Measurements from ENCODE around the gene SCAMP3.
A peak's percentile ranks its signal among the peaks of the same experiment; 100 is the strongest.
"Not testable (repeated sequence)": the region's sequence is repeated elsewhere in the genome, so short reads cannot be mapped to it uniquely, and the experiment has no call there.

Gene SCAMP3

DNA sequence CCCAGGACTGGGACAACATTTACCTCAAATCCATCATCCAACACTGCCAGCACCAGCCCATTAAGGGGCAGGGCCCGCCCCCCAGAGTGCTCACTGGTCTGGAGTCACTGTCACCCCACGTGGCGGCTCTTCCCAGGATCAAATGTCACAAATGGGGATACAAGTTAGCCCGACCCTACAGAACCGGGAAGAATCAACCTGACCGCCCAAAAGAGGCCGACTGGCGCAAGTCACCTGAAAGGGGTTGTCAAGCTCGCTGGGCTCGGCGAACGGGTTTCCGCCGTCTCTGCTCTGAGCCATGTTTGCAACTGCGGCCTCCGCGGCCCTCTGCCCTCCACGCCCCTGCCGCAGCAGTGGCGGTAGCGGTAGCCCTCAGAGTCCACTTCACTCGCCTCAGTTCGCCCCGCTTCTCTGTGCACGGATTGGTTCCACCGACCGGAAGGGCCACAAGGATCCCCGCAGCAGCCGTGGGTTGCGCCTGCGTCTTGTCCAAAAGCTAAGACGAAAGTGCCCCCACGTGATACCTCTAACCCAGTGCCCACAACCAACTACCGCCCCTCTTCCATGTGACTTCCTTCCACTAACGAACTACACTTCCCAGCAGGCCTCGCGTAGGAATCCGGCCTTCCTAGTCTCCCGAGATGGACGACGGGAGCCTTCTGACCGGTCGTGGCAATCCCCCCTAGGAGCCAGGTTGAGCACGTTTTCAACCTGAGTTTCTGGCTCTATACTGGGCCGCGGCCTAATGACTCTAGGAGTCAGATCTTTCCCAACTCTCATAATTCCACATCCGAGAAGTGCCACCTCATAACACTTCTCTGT is at the start of gene SCAMP3:
SCAMP3 (minus strand) TSS at position 509 of the 822 bp plus-strand sequence; CDS start at position 300, 209 bp downstream.
- DNase-seq (ENCODE audit: low spot score), result peak; percentile 92

DNA sequence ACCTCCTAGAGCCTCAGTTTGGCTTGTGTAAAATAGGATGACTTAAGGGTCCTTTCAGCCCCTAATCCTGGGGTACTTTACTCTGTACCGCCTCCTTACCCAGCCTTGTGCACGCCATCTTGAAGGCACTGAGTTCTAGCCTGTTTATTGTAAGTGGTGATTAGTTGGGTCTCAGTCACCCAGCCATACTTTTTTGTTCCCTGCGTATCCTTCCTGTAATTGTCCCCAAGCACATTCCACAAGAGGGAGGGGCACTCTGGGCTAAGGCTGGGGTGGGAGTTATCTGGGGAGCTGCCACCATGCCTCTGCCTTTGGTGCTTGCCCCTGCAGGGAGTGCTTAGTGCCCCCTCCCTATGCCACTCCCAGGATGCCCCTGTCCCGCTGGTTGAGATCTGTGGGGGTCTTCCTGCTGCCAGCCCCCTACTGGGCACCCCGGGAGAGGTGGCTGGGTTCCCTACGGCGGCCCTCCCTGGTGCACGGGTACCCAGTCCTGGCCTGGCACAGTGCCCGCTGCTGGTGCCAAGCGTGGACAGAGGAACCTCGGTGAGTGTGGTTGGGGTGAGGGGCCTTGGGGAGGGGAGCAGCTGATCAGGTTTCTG is 47.4 kb upstream of the SCAMP3 start:
- DNase-seq (ENCODE audit: low spot score), result no peak

DNA sequence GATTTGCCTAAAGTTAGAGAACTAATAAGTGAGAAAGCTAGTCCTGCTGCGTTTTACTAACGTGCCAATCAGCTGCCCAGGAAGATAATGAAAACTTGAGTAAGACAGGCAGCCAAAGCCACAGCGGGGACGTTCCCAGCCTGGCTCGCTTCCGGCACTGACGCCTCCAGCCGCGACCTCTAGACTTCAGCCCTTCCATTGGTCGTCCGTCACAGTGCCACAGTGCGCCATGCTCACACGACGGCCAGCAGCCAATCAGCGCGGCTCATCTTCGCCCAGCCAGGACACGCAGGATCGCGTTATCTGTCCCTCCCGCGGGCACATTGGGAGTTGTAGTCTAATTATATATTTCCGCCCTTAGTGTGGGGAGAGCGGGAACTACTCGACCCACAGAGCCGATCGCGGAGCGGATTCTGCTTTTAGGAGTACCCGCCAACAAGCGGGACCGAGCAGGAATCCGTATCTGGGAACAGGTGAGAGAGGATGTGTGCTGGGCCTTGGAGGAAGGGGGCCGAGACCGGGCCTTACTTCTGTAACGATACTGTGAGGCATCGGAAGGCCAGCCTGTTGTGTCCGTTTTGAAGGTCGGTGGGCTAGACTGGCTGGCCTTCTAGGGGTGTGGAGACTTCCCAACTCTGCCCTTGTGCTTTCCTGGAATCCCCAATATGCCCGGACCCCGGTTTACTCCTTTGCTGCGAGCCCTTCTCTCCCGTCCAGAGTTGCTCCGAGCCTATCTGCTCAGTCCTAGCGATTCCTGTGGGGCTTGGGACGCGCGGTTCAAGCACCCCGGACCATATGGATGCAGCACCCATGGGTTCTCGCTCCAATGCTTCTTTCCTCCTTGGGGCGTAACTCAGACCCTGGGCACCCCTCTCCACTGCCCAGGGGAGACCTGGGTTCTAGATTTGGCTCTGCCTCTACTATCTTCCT is 46.6 kb upstream of the SCAMP3 start, which contains the start of gene FDPS:
FDPS (plus strand) TSS at position 374 of the 930 bp plus-strand sequence. CDS start 924 bp downstream, outside the sequence.
- DNase-seq (ENCODE audit: low spot score), result peak; percentile 98

DNA sequence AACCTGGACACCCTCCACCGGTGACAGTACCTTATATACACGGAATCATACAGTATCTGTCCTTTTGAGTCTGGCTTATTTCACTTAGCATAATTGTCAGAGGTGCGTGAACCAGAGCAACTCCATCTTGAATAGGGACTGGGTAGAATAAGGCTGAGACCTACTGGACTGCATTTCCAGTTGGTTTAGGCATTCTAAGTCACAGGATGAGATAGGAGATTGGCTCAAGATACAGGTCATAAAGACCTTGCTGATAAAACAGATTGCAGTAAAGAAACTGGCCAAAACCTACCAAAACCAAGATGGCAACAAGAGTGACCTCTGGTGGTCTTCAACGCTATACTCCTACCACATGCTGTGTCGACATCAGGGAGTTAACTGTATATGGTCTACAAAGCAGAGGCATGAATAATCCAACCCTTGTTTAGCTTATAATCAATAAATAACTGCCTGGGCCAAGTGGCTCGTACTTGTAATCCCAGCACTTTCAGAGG is 45.1 kb upstream of the SCAMP3 start:
- no peak for DNase-seq (ENCODE audit: low spot score)

DNA sequence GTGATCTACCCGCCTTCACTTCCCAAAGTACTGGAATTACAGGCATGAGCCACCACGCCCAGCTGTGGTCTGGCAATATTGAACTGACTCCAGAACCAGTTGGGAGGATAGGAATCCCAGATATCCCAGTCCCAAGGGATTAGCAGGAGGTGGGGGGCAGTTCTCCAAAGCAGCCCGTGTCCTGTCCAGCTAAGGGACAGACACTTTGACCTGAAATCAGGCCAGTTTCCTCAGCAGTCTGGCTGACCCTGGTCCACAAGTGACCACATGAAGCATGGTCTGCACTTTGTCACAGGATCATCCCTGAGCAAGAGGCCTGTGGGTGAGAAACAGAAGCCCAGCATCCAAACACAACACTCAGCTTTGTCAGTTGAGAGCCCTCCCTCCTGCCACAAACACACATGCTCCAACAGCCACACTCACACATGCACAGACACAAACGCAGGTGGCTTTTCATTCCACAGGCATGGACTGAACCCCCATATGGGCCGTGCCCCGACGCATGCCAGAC is 43.8 kb upstream of the SCAMP3 start:
- DNase-seq (ENCODE audit: low spot score), result no peak

DNA sequence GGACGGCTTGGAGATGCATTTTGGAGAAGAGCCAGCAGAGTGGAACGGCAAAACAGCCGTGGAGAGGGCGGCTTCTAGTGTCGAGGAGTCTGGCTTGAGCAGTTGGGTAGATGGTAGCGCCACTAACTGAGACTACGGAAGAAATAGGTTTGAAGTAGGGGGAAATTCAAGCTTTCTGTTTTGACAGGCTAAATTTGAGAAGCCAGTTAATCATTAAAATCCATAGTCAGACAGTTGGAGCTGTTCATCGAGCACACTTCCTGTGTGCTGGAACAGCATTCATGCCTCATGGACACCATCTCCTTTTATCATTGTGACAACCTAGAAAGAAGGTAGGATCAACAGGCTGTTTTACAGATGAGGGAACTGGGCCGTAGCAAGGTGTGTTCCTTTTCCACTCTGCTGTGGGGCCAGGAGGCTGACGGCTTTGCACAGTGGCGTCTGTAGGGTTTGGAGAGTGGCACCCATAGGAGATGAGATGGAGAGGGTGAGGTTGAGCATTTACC is 42.5 kb upstream of the SCAMP3 start:
- no peak for DNase-seq (ENCODE audit: low spot score)

DNA sequence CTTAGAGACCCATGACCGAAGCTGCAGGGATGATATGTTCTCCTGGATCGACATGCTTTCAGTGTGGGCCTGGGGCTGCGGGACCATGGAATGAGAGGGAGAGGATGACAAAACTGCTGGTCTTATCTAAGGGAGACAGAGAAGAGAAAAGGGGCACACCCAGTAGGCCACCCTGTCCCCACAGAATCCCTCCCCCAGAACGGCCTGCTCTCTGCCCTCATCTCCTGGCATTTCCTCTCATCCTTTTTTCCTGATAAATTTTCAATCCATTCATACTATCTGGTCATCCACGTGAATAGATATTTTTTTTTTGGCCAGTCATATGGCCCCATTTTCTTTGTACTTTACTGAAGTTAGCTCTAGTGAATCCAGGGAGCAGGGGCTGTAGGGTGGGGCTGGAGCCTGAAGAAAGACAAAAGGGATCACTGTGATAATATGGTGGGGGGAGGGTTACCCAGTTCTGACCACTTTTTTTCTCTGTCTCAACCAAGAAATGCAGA is 39.2 kb upstream of the SCAMP3 start, which contains the start of gene PKLR:
PKLR (minus strand) TSS at position 97 of the 500 bp plus-strand sequence; CDS start at position 54, 43 bp downstream.
- no peak for DNase-seq (ENCODE audit: low spot score)

DNA sequence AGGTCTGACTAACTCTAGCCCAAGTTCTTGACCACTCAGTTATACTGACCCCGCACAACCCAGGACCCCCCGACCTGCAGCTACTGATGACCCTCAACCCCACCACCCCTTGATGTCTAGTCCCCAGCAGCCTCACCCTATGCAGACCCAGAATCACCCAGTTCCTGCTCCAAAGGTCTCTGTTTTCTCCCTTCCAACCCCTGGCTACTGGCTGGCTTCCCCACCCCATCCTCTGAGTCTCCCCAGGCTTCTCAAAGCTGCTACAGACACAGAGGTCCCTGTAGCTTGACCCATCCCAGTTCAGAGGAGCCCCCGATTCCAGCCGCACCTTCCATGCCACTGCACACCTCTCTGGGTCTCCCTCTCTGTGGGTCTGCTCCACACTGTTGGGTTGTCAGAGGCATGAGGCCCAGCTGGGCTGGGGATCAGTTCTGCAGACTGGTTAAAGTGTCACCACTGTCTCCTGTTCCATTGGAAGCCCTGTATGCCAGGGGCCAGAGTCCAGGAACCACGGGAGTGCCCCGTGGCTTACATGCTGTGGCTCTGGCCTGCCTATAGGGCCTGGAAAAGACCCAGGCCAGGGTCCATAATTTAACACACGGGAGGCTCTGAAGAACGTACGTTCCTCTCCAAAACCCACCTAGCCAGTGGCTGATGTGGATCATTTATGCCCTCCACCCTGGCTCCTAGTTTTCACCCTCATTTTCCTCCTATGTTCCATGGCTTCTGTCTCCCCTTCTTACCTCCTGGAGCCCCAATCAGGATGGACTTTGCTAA is 38.6 kb upstream of the SCAMP3 start:
- DNase-seq (ENCODE audit: low spot score), result no peak

DNA sequence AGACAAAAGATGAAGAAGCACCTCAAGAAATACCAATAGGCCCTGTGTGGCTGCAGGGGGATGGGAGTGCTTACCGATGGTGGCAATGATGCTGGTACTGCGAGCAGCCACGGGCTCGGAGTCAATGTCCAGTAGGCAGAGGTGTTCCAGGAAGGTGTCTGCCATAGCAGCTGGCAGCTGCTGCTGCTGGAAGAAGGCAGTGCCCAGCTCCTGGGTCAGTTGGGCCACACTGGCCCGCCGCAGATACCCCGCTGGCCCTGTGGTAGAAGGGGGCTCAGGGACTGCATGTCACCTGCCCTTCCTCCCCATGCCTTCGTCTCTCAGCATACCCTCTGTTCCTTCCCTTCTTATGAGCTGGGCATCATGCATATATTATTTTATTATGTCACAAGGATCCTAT is 37.9 kb upstream of the SCAMP3 start:
- DNase-seq (ENCODE audit: low spot score), result no peak

DNA sequence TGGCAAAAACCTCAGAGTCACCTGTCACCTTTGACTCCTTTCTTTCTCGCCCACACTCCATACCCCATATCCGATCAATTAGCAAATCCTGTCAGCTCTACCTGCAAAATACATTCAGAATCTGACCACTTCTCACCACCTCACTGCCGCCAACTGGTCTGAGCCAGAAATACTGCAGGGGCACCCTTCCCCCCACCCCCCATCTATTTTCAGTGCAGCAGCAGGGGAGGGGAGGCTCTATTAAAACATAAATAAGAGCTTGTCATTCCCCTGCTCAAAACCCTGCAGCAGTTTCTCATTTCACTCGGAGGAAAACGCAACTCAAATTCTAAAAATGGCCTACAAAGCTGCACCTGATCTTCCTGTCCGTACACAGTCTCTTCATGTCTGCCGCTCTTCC is 35.2 kb upstream of the SCAMP3 start:
- DNase-seq (ENCODE audit: low spot score), result no peak

DNA sequence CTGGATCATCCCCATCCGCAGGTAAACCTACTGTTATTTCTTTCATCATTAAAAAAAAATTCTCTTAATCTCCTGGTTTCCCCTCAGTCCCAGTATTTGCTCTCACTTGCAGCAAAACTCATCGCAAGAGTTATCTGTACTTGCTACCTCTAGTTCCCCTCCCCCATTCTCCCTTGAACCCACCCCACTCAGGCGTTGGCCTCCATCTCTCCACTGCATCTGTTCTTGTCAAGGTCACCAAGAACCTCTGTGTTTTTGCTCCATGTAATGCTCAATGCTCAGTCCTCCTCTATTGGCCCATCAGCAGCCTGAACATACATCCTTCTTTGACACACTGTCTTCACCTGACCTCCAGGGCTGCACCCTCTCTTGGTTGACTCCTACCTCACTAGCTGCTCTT is 34.5 kb upstream of the SCAMP3 start:
- DNase-seq (ENCODE audit: low spot score), result no peak

DNA sequence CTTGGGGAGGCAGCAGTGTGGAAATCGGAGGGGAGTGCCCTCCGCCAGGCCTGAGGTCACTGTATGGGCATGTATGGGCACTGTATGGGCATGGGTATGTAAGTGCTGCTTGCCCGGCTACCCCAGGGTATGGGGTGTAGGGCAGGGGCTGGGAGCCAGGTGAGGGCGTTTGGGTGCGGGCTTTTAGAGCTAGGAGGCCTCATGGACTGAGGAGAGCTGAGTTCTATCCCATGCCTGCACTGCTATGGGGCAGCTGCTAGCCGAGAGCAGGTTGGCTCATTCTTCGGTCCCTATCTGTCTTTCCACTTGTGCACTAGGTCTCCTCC is 33.7 kb upstream of the SCAMP3 start:
- DNase-seq (ENCODE audit: low spot score), result no peak

DNA sequence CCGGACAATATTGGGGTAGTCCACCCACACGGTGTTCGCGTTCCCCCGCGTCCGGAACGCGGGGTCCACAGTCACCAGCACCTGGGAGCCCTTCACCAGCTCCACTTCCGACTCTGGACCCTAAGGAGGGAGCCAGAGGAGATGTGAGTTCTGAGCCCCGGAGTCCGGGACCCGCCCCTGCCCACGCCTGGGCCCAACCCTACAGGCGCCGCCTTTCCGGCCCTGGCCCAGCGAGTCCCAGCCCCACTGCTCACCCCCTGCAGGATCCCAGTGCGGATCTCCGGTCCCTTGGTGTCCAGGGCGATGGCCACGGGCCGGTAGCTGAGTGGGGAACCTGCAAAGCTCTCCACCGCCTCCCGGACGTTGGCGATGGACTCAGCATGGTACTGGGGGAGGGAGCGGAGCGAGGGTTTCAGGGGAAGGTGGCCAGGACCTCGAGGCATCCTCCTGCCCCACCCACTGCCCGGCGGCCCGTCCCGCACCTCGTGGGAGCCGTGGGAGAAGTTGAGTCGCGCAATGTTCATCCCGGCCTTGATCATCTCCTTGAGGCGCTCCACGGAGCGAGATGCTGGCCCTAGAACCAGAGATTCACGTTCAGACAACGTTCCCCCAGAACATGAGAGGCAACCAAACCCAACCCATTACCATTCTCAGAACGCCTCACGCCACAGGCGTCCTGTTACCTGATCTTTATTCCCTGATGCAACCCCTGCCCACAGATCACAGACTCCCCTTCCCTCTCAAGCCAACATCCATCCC is 33.2 kb upstream of the SCAMP3 start:
- no peak for DNase-seq (ENCODE audit: low spot score)

DNA sequence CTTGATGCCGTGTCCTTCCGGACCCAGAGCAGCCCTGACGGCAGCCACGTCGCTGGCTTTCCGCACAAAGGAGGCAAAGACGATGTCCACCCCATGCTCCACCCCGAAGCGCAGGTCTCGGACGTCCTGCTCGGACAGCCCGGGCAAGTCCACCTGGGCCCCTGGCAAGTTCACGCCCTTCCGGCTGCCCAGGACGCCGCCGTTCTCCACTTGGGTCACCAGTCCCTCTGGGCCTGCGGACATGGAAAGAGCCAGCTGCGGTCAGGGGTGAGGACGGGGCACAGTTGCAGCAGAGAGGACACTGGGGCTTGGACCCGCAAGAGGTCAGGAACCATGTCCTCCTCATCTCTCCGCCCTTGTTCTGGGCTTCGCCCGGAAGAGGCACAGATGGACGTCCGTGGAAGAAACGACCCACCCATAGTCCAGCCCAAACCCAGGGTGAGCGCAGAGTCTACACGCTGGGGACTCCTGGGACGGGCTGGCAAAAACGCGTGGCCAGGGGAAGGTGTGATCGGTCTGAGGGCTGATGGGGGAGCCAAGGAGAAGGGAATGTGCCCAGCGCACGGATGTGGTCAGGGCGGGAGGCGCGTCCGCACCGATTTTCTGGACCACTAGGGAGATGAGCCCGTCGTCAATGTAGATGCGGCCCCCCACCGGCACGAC is 32.5 kb upstream of the SCAMP3 start:
- no peak for DNase-seq (ENCODE audit: low spot score)

DNA sequence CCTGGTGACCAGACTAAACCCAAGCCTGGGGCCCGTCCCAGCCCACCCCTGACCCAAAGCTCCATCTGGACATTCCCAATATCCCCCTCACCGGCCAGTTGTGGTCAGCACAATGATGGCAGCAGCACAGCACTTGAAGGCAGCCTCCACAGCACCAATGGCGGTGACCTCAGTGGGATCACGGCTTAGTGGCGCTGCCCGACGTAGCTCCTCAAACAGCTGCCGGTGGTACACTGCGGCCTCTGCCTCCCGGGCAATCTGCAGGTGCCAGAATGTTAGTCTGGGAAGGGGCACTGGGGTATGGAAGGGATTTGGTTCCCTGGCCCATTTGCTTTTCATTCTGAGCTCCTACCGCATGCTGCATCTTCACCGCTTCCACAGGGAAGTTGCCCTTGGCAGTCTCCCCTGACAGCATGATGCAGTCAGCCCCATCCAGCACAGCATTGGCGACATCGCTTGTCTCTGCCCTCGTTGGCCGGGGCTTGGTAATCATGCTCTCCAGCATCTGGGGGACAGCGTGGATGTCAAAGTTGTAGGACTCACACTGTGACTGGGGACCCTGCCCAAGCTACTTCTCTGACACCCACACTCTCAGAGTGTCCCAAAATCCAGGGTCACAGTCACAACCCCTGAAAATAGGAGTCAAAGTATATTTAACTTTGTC is 31.1 kb upstream of the SCAMP3 start:
- DNase-seq (ENCODE audit: low spot score), result no peak

DNA sequence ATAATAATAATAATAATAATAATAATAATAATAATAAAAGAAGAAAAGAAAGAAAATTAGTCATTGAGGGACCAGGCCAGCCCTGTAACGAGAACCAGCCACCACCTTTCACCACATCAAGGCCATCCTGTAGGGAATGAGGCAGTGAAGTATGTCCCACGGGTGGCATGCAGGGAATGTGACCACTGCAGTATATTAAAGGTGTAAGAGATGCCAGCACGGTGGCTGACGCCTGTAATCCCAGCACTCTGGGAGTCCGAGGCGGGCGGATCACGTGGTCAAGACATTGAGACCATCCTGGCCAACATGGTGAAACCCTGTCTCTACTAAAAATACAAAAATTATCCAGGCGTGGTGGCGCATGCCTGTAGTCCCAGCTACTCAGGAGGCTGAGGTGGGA is 28.8 kb upstream of the SCAMP3 start:
- DNase-seq (ENCODE audit: low spot score), result not testable (repeated sequence)

DNA sequence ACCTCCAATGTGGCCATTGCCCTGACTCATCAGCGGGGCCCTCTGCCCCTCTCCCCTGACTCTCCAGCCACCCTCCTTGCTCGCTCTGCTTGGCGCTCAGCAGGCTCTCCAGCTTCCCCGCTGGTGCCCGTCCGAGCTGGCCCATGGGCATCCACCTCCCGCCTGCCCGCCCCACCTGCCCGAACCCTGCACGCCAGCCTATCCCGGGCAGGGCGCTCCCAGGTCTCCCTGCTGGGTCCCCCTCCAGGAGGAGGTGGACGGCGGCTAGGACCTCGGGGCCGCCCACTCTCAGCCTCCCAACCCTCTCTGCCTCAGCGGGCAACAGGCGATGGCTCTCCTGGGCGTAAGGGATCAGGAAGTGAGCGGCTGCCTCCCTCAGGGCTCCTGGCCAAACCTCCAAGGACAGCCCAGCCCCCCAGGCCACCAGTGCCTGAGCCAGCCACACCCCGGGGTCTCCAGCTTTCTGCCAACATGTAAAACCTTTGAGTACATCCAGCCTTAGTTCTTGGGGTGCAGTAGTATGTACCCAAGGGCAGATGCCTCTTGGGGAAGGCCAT is 25.9 kb upstream of the SCAMP3 start:
- DNase-seq (ENCODE audit: low spot score), result no peak

DNA sequence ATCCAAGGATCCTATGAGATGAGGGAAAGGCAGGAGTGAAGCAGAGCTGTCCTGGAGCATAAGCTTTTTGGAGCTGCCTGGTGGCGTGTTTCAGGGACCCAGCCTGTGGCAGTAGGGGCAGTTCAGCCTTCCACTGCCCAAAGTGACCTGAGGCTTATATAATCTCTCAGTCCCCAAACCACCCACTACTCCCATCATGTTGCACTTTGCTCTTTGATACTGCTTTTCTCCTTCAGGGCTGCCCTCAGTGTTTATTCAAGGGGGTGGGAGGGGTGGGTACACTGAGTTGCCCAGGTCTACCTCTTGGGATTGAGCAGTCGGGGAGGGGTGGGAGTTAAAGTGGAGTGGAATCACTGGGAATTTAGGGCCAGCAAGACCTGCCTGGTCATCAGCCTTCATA is 24.4 kb upstream of the SCAMP3 start:
- DNase-seq (ENCODE audit: low spot score), result no peak

DNA sequence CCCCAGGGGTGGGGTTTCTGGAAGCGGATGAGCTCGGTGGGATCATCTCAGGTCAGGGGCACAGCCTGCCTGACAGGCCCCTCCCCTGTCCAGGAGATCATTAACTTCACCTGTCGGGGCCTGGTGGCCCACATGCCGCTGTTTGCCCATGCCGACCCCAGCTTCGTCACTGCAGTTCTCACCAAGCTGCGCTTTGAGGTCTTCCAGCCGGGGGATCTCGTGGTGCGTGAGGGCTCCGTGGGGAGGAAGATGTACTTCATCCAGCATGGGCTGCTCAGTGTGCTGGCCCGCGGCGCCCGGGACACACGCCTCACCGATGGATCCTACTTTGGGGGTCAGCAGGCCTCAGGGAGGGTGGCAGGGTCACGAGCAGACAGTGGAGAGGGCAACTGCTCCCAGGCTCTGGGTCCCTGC is 23.5 kb upstream of the SCAMP3 start:
- no peak for DNase-seq (ENCODE audit: low spot score)

Data from left forelimb (tissue), 1 donor.